Smooth muscle cell (in vitro differentiated cells): ENCODE measurements around the gene TRMT2A. TPM values are rescaled to one million over a fixed set of nuclear protein-coding genes. Genes with fewer than 3 reads are reported as not detected.

Experiments
- DNase-seq: peaks from one replicate; lab custom pipeline; 2025; ENCODE audit not compliant: unreplicated experiment; lab: John Stamatoyannopoulos, UW
- H2AFZ ChIP-seq: fragments of 200-600 bp; sonication (generic); 2 replicates; pipeline ENCODE4 v1.6.0; 2016; ENCODE audit warnings: antibody characterized with exemption, low read depth, mild to moderate bottlenecking
- H3F3A ChIP-seq: fragments of 200-600 bp; sonication (generic); 2 replicates; pipeline ENCODE4 v1.6.0; 2017; ENCODE audit warnings: antibody characterized with exemption, low read depth
- H3K27ac ChIP-seq: fragments of 200-600 bp; sonication (generic); 2 replicates; pipeline ENCODE4 v1.5.1; 2016; ENCODE audit warnings: low read depth, mild to moderate bottlenecking
- H3K27me3 ChIP-seq: fragments of 200-600 bp; sonication (generic); 2 replicates; pipeline ENCODE4 v1.6.1; 2016; ENCODE audit warnings: low read depth, mild to moderate bottlenecking
- H3K36me3 ChIP-seq: fragments of 200-600 bp; sonication (generic); 2 replicates; pipeline ENCODE4 v1.5.1; 2016; ENCODE audit warnings: low read depth
- H3K4me1 ChIP-seq: fragments of 200-600 bp; sonication (generic); 2 replicates; pipeline ENCODE4 v1.5.1; 2016; ENCODE audit warnings: low read depth
- H3K4me2 ChIP-seq: fragments of 200-600 bp; sonication (generic); 2 replicates; pipeline ENCODE4 v1.6.0; 2016; ENCODE audit warnings: mild to moderate bottlenecking
- H3K4me3 ChIP-seq: fragments of 200-600 bp; sonication (generic); 2 replicates; pipeline ENCODE4 v1.5.1; 2016; ENCODE audit warnings: mild to moderate bottlenecking
- H3K79me2 ChIP-seq: fragments of 200-600 bp; sonication (generic); 2 replicates; pipeline ENCODE4 v1.6.0; 2016; ENCODE audit warnings: low read depth, mild to moderate bottlenecking
- H3K9ac ChIP-seq: fragments of 200-600 bp; sonication (generic); 2 replicates; pipeline ENCODE4 v1.6.0; 2016; ENCODE audit warnings: low read depth
- H3K9me3 ChIP-seq: fragments of 200-600 bp; sonication (generic); replicated peaks from 2 replicates; pipeline ENCODE4 v1.5.1; 2016; ENCODE audit warnings: low read depth
- H4K20me1 ChIP-seq: fragments of 200-600 bp; sonication (generic); 2 replicates; pipeline ENCODE4 v1.6.0; 2016; ENCODE audit warnings: low read depth
- WGBS: methylation state at CpG from one replicate; pipeline ENCODE4 v1.1.7; 2016; ENCODE audit warnings: low lambda C conversion rate; 5-methylcytosine and 5-hydroxymethylcytosine counted together
- polyA plus RNA-seq: library from polyadenylated mRNA; unstranded; fragments of >200 nt; fragmentation: Nextera tagmentation; extraction: Ambion mirVana; gene quantifications from 2 replicates; pipeline ENCODE4 v1.2.1, GENCODE V29; 2016
- total RNA-seq: library from RNA; depleted of rRNA; stranded (reverse); fragments of >200 nt; gene quantifications from 2 replicates; pipeline ENCODE4 v1.2.3, GENCODE V29; 2014
- TF ChIP-seq, protein P1 (sequence below): fragments of 200-600 bp; sonication (generic); IDR thresholded peaks from 2 replicates; pipeline ENCODE4 v1.5.1; 2017; ENCODE audit warnings: borderline replicate concordance, mild to moderate bottlenecking, antibody characterized with exemption; ENCODE audit not compliant: insufficient read depth, poor library complexity, severe bottlenecking

TRMT2A gene
- total and polyA plus RNA-seq, 2 experiments from 2014 or later = 21.1 to 32.1 TPM

GRCh38 chr22:20087319-20088262 is 29.4 kb downstream of the TRMT2A start:
- TF ChIP-seq, protein P1, sequence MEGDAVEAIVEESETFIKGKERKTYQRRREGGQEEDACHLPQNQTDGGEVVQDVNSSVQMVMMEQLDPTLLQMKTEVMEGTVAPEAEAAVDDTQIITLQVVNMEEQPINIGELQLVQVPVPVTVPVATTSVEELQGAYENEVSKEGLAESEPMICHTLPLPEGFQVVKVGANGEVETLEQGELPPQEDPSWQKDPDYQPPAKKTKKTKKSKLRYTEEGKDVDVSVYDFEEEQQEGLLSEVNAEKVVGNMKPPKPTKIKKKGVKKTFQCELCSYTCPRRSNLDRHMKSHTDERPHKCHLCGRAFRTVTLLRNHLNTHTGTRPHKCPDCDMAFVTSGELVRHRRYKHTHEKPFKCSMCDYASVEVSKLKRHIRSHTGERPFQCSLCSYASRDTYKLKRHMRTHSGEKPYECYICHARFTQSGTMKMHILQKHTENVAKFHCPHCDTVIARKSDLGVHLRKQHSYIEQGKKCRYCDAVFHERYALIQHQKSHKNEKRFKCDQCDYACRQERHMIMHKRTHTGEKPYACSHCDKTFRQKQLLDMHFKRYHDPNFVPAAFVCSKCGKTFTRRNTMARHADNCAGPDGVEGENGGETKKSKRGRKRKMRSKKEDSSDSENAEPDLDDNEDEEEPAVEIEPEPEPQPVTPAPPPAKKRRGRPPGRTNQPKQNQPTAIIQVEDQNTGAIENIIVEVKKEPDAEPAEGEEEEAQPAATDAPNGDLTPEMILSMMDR = no peak
- no peaks in the 10 kb centered on the region for H3F3A ChIP-seq
- peaks cover 82% of the 10 kb centered on the region for H4K20me1 ChIP-seq
- no peak overlapping the region for H3K4me2 ChIP-seq
- no peak overlapping the region for H3K4me3 ChIP-seq
- peaks cover 8% of the 10 kb centered on the region for H3K36me3 ChIP-seq
- H3K79me2 ChIP-seq = peaks cover 45% of the 10 kb centered on the region
- H3K4me1 ChIP-seq = peaks cover 5% of the 10 kb centered on the region
- no peak overlapping the region for H3K27ac ChIP-seq
- no peak overlapping the region for H3K9ac ChIP-seq
- no peak for DNase-seq
- H3K27me3 ChIP-seq = no peaks in the 10 kb centered on the region
- H3K9me3 ChIP-seq = no peaks in the 10 kb centered on the region
- no peak overlapping the region for H2AFZ ChIP-seq
- 97% methylated on average over 14 of the region's 14 CpGs for WGBS

DNA sequence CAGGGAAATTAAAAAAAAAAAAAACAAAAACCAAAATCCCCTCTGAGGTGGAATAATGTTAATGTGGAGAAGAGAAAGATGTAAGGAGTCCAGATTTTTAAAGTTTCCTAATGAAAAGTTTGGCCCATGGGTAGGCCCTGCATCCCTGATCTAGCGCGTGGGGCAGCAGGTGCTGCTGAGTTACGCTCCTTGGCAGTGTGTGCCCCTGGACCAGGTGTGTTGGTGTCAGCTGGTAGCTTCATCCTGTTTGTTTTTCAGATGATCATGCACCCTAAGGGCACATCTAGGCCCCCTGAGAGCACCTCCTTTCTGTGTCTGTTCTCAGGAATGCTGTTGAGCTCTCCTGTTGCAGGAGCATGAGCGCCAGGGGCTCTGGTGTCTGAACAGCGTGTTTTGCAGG is 30.3 kb downstream of the TRMT2A start:
- no peak overlapping the region for H3K4me3 ChIP-seq
- no peaks in the 10 kb centered on the region for H3K27me3 ChIP-seq
- H3F3A ChIP-seq = no peaks in the 10 kb centered on the region
- H3K4me1 ChIP-seq = peaks cover 14% of the 10 kb centered on the region
- DNase-seq = no peak
- H3K9me3 ChIP-seq = no peaks in the 10 kb centered on the region
- TF ChIP-seq, protein P1 = no peak
- peaks cover 8% of the 10 kb centered on the region for H3K36me3 ChIP-seq
- no peak overlapping the region for H3K27ac ChIP-seq
- H4K20me1 ChIP-seq = peaks cover 90% of the 10 kb centered on the region
- H3K9ac ChIP-seq = no peak overlapping the region
- WGBS = 98% methylated on average over 5 of the region's 5 CpGs
- H2AFZ ChIP-seq = no peak overlapping the region
- H3K4me2 ChIP-seq = no peak overlapping the region
- peaks cover 53% of the 10 kb centered on the region for H3K79me2 ChIP-seq

DNA sequence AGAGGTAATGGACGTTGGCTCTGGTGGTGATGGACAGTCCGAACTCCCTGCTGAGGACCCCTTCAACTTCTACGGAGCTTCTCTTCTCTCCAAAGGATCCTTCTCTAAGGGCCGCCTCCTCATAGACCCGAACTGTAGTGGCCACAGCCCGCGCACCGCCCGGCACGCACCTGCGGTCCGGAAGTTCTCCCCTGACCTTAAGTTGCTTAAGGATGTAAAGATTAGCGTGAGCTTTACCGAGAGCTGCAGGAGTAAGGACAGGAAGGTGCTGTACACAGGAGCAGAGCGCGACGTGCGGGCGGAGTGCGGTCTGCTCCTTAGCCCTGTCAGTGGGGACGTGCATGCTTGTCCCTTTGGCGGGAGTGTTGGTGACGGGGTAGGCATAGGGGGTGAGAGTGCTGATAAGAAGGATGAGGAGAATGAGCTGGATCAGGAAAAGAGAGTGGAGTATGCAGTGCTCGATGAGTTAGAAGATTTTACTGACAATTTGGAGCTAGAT is 30.9 kb downstream of the TRMT2A start:
- 98% methylated on average over 24 of the region's 24 CpGs for WGBS
- no peak overlapping the region for H2AFZ ChIP-seq
- no peaks in the 10 kb centered on the region for H3K27me3 ChIP-seq
- TF ChIP-seq, protein P1 = no peak
- H3K4me2 ChIP-seq = no peak overlapping the region
- peaks cover 8% of the 10 kb centered on the region for H3K36me3 ChIP-seq
- peaks cover 59% of the 10 kb centered on the region for H3K79me2 ChIP-seq
- peaks cover 19% of the 10 kb centered on the region for H3K4me1 ChIP-seq
- H3K9me3 ChIP-seq = no peaks in the 10 kb centered on the region
- H3K9ac ChIP-seq = no peak overlapping the region
- H4K20me1 ChIP-seq = peaks cover 96% of the 10 kb centered on the region
- H3K27ac ChIP-seq = no peak overlapping the region
- H3K4me3 ChIP-seq = no peak overlapping the region
- no peak for DNase-seq
- H3F3A ChIP-seq = no peaks in the 10 kb centered on the region
